H9 (cell line): Measurements from ENCODE around the gene KLF13. TPM values are rescaled to one million over a fixed set of nuclear protein-coding genes. Genes with fewer than 3 reads are reported as not detected.

Experiments used
- DNase-seq: peaks from one replicate; pipeline ENCODE4 v3.0.0-alpha.2; 2017
- H2AFZ ChIP-seq: one replicate; pipeline ENCODE4 v1.6.1; 2013; ENCODE audit warnings: mild to moderate bottlenecking, low read length, control low read depth, moderate library complexity
- H2AK5ac ChIP-seq: 2 replicates; pipeline ENCODE4 v1.6.1; 2013; ENCODE audit warnings: low read length, control low read depth, mixed read lengths; ENCODE audit not compliant: insufficient read length
- H2BK120ac ChIP-seq: one replicate; pipeline ENCODE4 v1.6.1; 2013; ENCODE audit warnings: low read depth, mild to moderate bottlenecking, low read length, control low read depth, inconsistent platforms; ENCODE audit not compliant: poor library complexity, severe bottlenecking
- H2BK12ac ChIP-seq: 2 replicates; pipeline ENCODE4 v1.6.1; 2013; ENCODE audit warnings: low read length, control low read depth, mixed read lengths, low read depth; ENCODE audit not compliant: insufficient read length
- H2BK15ac ChIP-seq: 2 replicates; pipeline ENCODE4 v1.6.1; 2013; ENCODE audit warnings: low read depth, low read length, control low read depth
- H2BK20ac ChIP-seq: one replicate; pipeline ENCODE4 v1.6.1; 2013; ENCODE audit warnings: low read depth, mild to moderate bottlenecking, low read length, control low read depth, inconsistent platforms; ENCODE audit not compliant: poor library complexity, severe bottlenecking
- H2BK5ac ChIP-seq: 2 replicates; pipeline ENCODE4 v1.6.1; 2013; ENCODE audit warnings: low read length, control low read depth, mixed read lengths; ENCODE audit not compliant: insufficient read length
- H3K14ac ChIP-seq: 2 replicates; pipeline ENCODE4 v1.6.1; 2013; ENCODE audit warnings: low read length, control low read depth; ENCODE audit not compliant: insufficient read depth
- H3K18ac ChIP-seq: 2 replicates; pipeline ENCODE4 v1.6.1; 2013; ENCODE audit warnings: low read depth, mild to moderate bottlenecking, mixed read lengths, low read length, control low read depth; ENCODE audit not compliant: insufficient read length
- H3K23ac ChIP-seq: 2 replicates; pipeline ENCODE4 v1.6.1; 2013; ENCODE audit warnings: low read length, control low read depth, mixed read lengths, low read depth; ENCODE audit not compliant: insufficient read length
- H3K23me2 ChIP-seq: 2 replicates; pipeline ENCODE4 v1.6.1; 2013; ENCODE audit warnings: low read depth, mild to moderate bottlenecking, mixed read lengths, low read length, control low read depth; ENCODE audit not compliant: insufficient read length, poor library complexity, severe bottlenecking
- H3K27ac ChIP-seq: 2 replicates; pipeline ENCODE4 v1.5.1; 2013; ENCODE audit warnings: low read length, control low read depth, mixed read lengths, low read depth; ENCODE audit not compliant: insufficient read length
- H3K27me3 ChIP-seq: 2 replicates; pipeline ENCODE4 v1.6.1; 2013; ENCODE audit warnings: low read length, control low read depth, inconsistent platforms; ENCODE audit not compliant: insufficient read depth
- H3K4ac ChIP-seq: 2 replicates; pipeline ENCODE4 v1.6.1; 2013; ENCODE audit warnings: low read depth, mild to moderate bottlenecking, control low read depth, inconsistent platforms, low read length, moderate library complexity
- H3K4me1 ChIP-seq: 2 replicates; pipeline ENCODE4 v1.6.1; 2013; ENCODE audit warnings: low read length, control low read depth, inconsistent platforms; ENCODE audit not compliant: insufficient read depth
- H3K4me2 ChIP-seq: 2 replicates; pipeline ENCODE4 v1.6.1; 2013; ENCODE audit warnings: low read length, control low read depth, mixed read lengths; ENCODE audit not compliant: insufficient read length, insufficient read depth
- H3K56ac ChIP-seq: 2 replicates; pipeline ENCODE4 v1.6.1; 2013; ENCODE audit warnings: low read depth, mild to moderate bottlenecking, mixed read lengths, low read length, control low read depth; ENCODE audit not compliant: insufficient read length
- H3K79me1 ChIP-seq: 2 replicates; pipeline ENCODE4 v1.6.1; 2013; ENCODE audit warnings: low read depth, mild to moderate bottlenecking, moderate library complexity, low read length, control low read depth, inconsistent platforms; ENCODE audit not compliant: insufficient read depth, poor library complexity, severe bottlenecking
- H3K79me2 ChIP-seq: 2 replicates; pipeline ENCODE4 v1.6.1; 2013; ENCODE audit warnings: low read length, control low read depth, inconsistent platforms; ENCODE audit not compliant: insufficient read depth
- H3K9ac ChIP-seq: 2 replicates; pipeline ENCODE4 v1.6.1; 2013; ENCODE audit warnings: low read length, control low read depth, mixed read lengths; ENCODE audit not compliant: insufficient read length; ENCODE audit errors: extremely low read depth
- H3K9me3 ChIP-seq: one replicate; pipeline ENCODE4 v1.6.1; 2013; ENCODE audit warnings: low read depth, low read length, inconsistent platforms; ENCODE audit not compliant: control insufficient read depth
- H3T11ph ChIP-seq: one replicate; pipeline ENCODE4 v1.6.1; 2013; ENCODE audit warnings: mild to moderate bottlenecking, low read length, control low read depth, inconsistent platforms
- H4K20me1 ChIP-seq: one replicate; pipeline ENCODE4 v1.6.1; 2013; ENCODE audit not compliant: control insufficient read depth, insufficient read length, insufficient read depth
- H4K5ac ChIP-seq: 2 replicates; pipeline ENCODE4 v1.6.1; 2013; ENCODE audit warnings: low read depth, mild to moderate bottlenecking, mixed read lengths, low read length, control low read depth; ENCODE audit not compliant: insufficient read length
- H4K8ac ChIP-seq: replicated peaks from 2 replicates; pipeline ENCODE4 v1.6.1; 2013; ENCODE audit warnings: low read length, control low read depth, mixed read lengths, low read depth; ENCODE audit not compliant: insufficient read length
- H4K91ac ChIP-seq: 2 replicates; pipeline ENCODE4 v1.6.1; 2013; ENCODE audit warnings: low read depth, mild to moderate bottlenecking, moderate library complexity, mixed read lengths, low read length, control low read depth; ENCODE audit not compliant: insufficient read length
- H3K27ac Mint-ChIP-seq, 3 experiments: 2 replicates in 2 of 3; 3 replicates in 1 of 3; pipeline ENCODE4 v1.8.0; 2020 to 2021; ENCODE audit warnings: mixed read lengths in 3 of 3, mild to moderate bottlenecking in 1 of 3, moderate library complexity in 1 of 3
- H3K27me3 Mint-ChIP-seq: 2 replicates; pipeline ENCODE4 v1.8.0; 2021; ENCODE audit warnings: low read depth, mild to moderate bottlenecking, moderate library complexity, mixed read lengths
- H3K36me3 Mint-ChIP-seq, 3 experiments: 2 replicates in 2 of 3; 3 replicates in 1 of 3; pipeline ENCODE4 v1.8.0; 2020 to 2021; ENCODE audit warnings: low read depth in 3 of 3, mixed read lengths in 3 of 3; ENCODE audit not compliant: insufficient read depth in 1 of 3
- H3K4me1 Mint-ChIP-seq, 2 experiments: 2 replicates each; pipeline ENCODE4 v1.8.0; 2020; ENCODE audit warnings: mixed read lengths in 2 of 2
- H3K4me3 Mint-ChIP-seq, 2 experiments: 2 replicates in 1 of 2; 3 replicates in 1 of 2; pipeline ENCODE4 v1.8.0; 2020 to 2021; ENCODE audit warnings: mild to moderate bottlenecking in 2 of 2, mixed read lengths in 2 of 2, moderate library complexity in 1 of 2
- H3K9me3 Mint-ChIP-seq, 2 experiments: 2 replicates in 1 of 2; 3 replicates in 1 of 2; pipeline ENCODE4 v1.8.0; 2020; ENCODE audit warnings: mild to moderate bottlenecking in 2 of 2, mixed read lengths in 2 of 2, moderate library complexity in 1 of 2
- CTCF ChIP-seq: fragments of 200-600 bp; sonication (generic); conservative IDR thresholded peaks from 3 replicates; pipeline ENCODE4 v1.8.0; 2021; ENCODE audit warnings: antibody characterized with exemption, mild to moderate bottlenecking
- WGBS: extraction: QIAGEN DNeasy Blood & Tissue Kit; methylation state at CpG from one replicate; pipeline ENCODE4 v1.1.7; 2013; ENCODE audit warnings: missing lambda C conversion rate, low lambda C conversion rate, mixed read lengths; ENCODE audit not compliant: insufficient read length; ENCODE audit errors: extremely low coverage; 5-methylcytosine and 5-hydroxymethylcytosine counted together
- total RNA-seq: library from RNA; stranded (reverse); gene quantifications from 2 replicates; pipeline ENCODE4 v1.2.1, GENCODE V29; 2021

The KLF13 gene
- total RNA-seq, 1 experiment from 2014 or later = 33.4 TPM

GRCh38 chr15:31320022-31320421 is 6.6 kb upstream of the KLF13 start:
- Histone ChIP-seq H2BK15ac (no peak overlapping the region), H3K4me2 (no peak overlapping the region), H4K91ac (no peak overlapping the region), H2AK5ac (no peak overlapping the region), H3K18ac (no peak overlapping the region), H3K4me1 (no peaks in the 10 kb centered on the region; the same call in 1 of the 2 replicates), H2BK5ac (no peak overlapping the region), H3K9ac (no peak overlapping the region), H4K20me1 (no peaks in the 10 kb centered on the region), H3K9me3 (no peaks in the 10 kb centered on the region), H3K27me3 (0 out of 2 replicates have a peak, but pooled peaks cover 2% of the 10 kb centered on the region), H4K8ac (no peak overlapping the region), H3K56ac (no peak overlapping the region), H3K23me2 (no peaks in the 10 kb centered on the region), H3K4ac (no peak overlapping the region), H3K79me1 (no peaks in the 10 kb centered on the region), H2AFZ (no peak overlapping the region), H2BK12ac (no peak overlapping the region), H4K5ac (no peak overlapping the region), H3T11ph (no peak overlapping the region), H3K23ac (no peak overlapping the region), H2BK20ac (no peak overlapping the region), H3K27ac (no peak overlapping the region), H2BK120ac (no peak overlapping the region), H3K14ac (no peak overlapping the region), H3K79me2 (no peaks in the 10 kb centered on the region)
- H3K9me3 Mint-ChIP-seq = peaks cover 0 to 9% of the 10 kb centered on the region in 2 experiments; a peak in 2 of 5 replicates
- H3K4me1 Mint-ChIP-seq = peaks cover 17 to 32% of the 10 kb centered on the region in 2 experiments
- H3K27ac Mint-ChIP-seq = peak overlapping the region in 1 of 3 experiments; percentile 28; a peak in 1 of 7 replicates
- no peak overlapping the region for H3K4me3 Mint-ChIP-seq
- no CpG with 5 or more reads among the region's 5 CpGs for WGBS
- no peak for TF ChIP-seq CTCF
- DNase-seq = no peak
- peaks cover 0 to 6% (median 0%) of the 10 kb centered on the region in 3 experiments; a peak in 3 of 7 replicates for H3K36me3 Mint-ChIP-seq
- peaks cover 29% of the 10 kb centered on the region for H3K27me3 Mint-ChIP-seq
